BE2C (cell line): ENCODE data around the gene CLASP1.
"Not testable (repeated sequence)": the region's sequence is repeated elsewhere in the genome, so short reads cannot be mapped to it uniquely, and the experiment has no call there.

ENCODE experiments used
- DNase-seq: peaks from one replicate; pipeline ENCODE4 v3.0.0-alpha.2; 2020
- H3K27me3 ChIP-seq: fragments of 250-450 bp; sonication (Bioruptor Pico); 2 replicates; pipeline ENCODE4 v1.5.1; 2020; ENCODE audit warnings: mild to moderate bottlenecking
- H3K36me3 ChIP-seq: fragments of 250-450 bp; sonication (Bioruptor Pico); 2 replicates; pipeline ENCODE4 v1.5.1; 2020; ENCODE audit warnings: mild to moderate bottlenecking
- H3K4me1 ChIP-seq: fragments of 250-450 bp; sonication (Bioruptor Pico); 2 replicates; pipeline ENCODE4 v1.5.1; 2020
- H3K4me3 ChIP-seq: 2 replicates; pipeline ENCODE4 v1.5.1; 2011; ENCODE audit warnings: low read depth, low read length
- H3K9me3 ChIP-seq: fragments of 250-450 bp; sonication (Bioruptor Pico); 2 replicates; pipeline ENCODE4 v1.5.1; 2020
- CTCF ChIP-seq: IDR thresholded peaks from 2 replicates; pipeline ENCODE4 v1.5.1; 2012; ENCODE audit warnings: mild to moderate bottlenecking, low read depth, low read length

Gene CLASP1

GRCh38 chr2:121329786-121330185, 319.5 kb downstream of the CLASP1 start:
- TF ChIP-seq CTCF, result no peak

GRCh38 chr2:121326628-121327027, 322.6 kb downstream of the CLASP1 start:
- H3K36me3 ChIP-seq, result no peaks in the 10 kb centered on the region
- TF ChIP-seq CTCF, result no peak
- H3K4me3 ChIP-seq, result no peak overlapping the region
- H3K4me1 ChIP-seq, result no peaks in the 10 kb centered on the region
- no peaks in the 10 kb centered on the region for H3K27me3 ChIP-seq
- no peaks in the 10 kb centered on the region for H3K9me3 ChIP-seq
- DNase-seq, result no peak

More at GRCh38 chr2:121329786-121330185, 319.5 kb downstream of the CLASP1 start:
- Histone ChIP-seq H3K4me1 (no peaks in the 10 kb centered on the region), H3K9me3 (no peaks in the 10 kb centered on the region), H3K4me3 (no peak overlapping the region), H3K36me3 (no peaks in the 10 kb centered on the region), H3K27me3 (no peaks in the 10 kb centered on the region)
- no peak for DNase-seq

- Histone ChIP-seq H3K36me3 (no peaks in the 10 kb centered on the region), H3K27me3 (no peaks in the 10 kb centered on the region), H3K9me3 (no peaks in the 10 kb centered on the region), H3K4me1 (no peaks in the 10 kb centered on the region), H3K4me3 (no peak overlapping the region)
- no peak for DNase-seq
- no peak for TF ChIP-seq CTCF
Measured at GRCh38 chr2:121324601-121325000, 324.7 kb downstream of the CLASP1 start.

- Histone ChIP-seq H3K4me1 (no peaks in the 10 kb centered on the region), H3K9me3 (no peaks in the 10 kb centered on the region), H3K36me3 (no peaks in the 10 kb centered on the region), H3K27me3 (no peaks in the 10 kb centered on the region), H3K4me3 (no peak overlapping the region)
- no peak for TF ChIP-seq CTCF
- no peak for DNase-seq
Measured at GRCh38 chr2:121321476-121321875, 327.8 kb downstream of the CLASP1 start.

- Histone ChIP-seq H3K9me3 (no peaks in the 10 kb centered on the region), H3K4me3 (no peak overlapping the region), H3K27me3 (no peaks in the 10 kb centered on the region), H3K4me1 (no peaks in the 10 kb centered on the region), H3K36me3 (no peaks in the 10 kb centered on the region)
- no peak for DNase-seq
- no peak for TF ChIP-seq CTCF
Measured at GRCh38 chr2:121319941-121320340, 329.3 kb downstream of the CLASP1 start.

GRCh38 chr2:121316986-121317385, 332.3 kb downstream of the CLASP1 start:
- Histone ChIP-seq H3K4me3 (no peak overlapping the region), H3K9me3 (no peaks in the 10 kb centered on the region), H3K4me1 (no peaks in the 10 kb centered on the region), H3K27me3 (no peaks in the 10 kb centered on the region), H3K36me3 (no peaks in the 10 kb centered on the region)
- no peak for TF ChIP-seq CTCF
- DNase-seq, result no peak

GRCh38 chr2:121313701-121314100, 335.6 kb downstream of the CLASP1 start:
- not testable (repeated sequence) for H3K4me3 ChIP-seq, H3K36me3 ChIP-seq, H3K9me3 ChIP-seq, H3K4me1 ChIP-seq, H3K27me3 ChIP-seq, DNase-seq
